Upper lobe of left lung (tissue), 4 donors: ENCODE measurements around the gene TMEM132E.

Source experiments
- CTCF ChIP-seq, 6 experiments: fragments of 450-650 bp in 4 of 6; fragments of 200-600 bp in 2 of 6; sonication (generic) in 2 of 6; IDR thresholded peaks; one replicate each; pipeline ENCODE4 v1.5.1; 2016 to 2019; ENCODE audit warnings: antibody characterized with exemption in 6 of 6
- EP300 ChIP-seq, 4 donors: sonication (generic); formaldehyde crosslinking; IDR thresholded peaks; one replicate each; pipeline ENCODE4 v1.5.1; 2017; ENCODE audit warnings: antibody characterized with exemption in 4 of 4, control low read depth in 2 of 4
- POLR2A ChIP-seq, 4 donors: fragments of 450-650 bp; IDR thresholded peaks; one replicate each; pipeline ENCODE4 v1.5.1; 2016 to 2017; ENCODE audit warnings: antibody characterized with exemption in 4 of 4, mild to moderate bottlenecking in 2 of 4
- POLR2AphosphoS5 ChIP-seq, 2 donors: sonication (generic); formaldehyde crosslinking; IDR thresholded peaks; one replicate each; pipeline ENCODE4 v1.5.1; 2017; ENCODE audit warnings: antibody characterized with exemption in 2 of 2

GRCh38 chr17:34644941-34645550 lies 65.7 kb downstream of the TMEM132E start:
- no peak for TF ChIP-seq CTCF (IDR thresholded peaks at IDR 0.05)
- TF ChIP-seq POLR2AphosphoS5 (IDR thresholded peaks at IDR 0.05) = no peak
- no peak for TF ChIP-seq EP300 (IDR thresholded peaks at IDR 0.05)
- no peak for TF ChIP-seq POLR2A (IDR thresholded peaks at IDR 0.05)
